HG03571 (cell line): ENCODE measurements around the gene TSPAN10.
"Not testable (repeated sequence)": the region's sequence is repeated elsewhere in the genome, so short reads cannot be mapped to it uniquely, and the experiment has no call there.

ENCODE experiments used
- ATAC-seq: cut with Tn5 transposase; IDR thresholded peaks from one replicate; pipeline ENCODE4 v1.9.1; 2021; ENCODE audit not compliant: unreplicated experiment

The TSPAN10 gene

GRCh38 chr17:81660441-81660840, 23.4 kb downstream of the TSPAN10 start:
- ATAC-seq = no peak

GRCh38 chr17:81662002-81662401, 25.0 kb downstream of the TSPAN10 start:
- no peak for ATAC-seq

GRCh38 chr17:81664051-81664470, 27.1 kb downstream of the TSPAN10 start:
- ATAC-seq = no peak

- no peak for ATAC-seq
These were observed 28.5 kb downstream of the TSPAN10 start for GRCh38 chr17:81665205-81666091.

GRCh38 chr17:81666092-81666341, 29.0 kb downstream of the TSPAN10 start:
- ATAC-seq = peak; percentile 3

GRCh38 chr17:81666342-81667191, 29.6 kb downstream of the TSPAN10 start, which contains the start of the genes CCDC137 and OXLD1:
CCDC137 (plus strand) TSS chr17:81666737; CDS start chr17:81666767, 30 bp downstream.
OXLD1 (minus strand) TSS chr17:81666605; CDS start chr17:81666577, 28 bp downstream.
- peak; percentile 82 for ATAC-seq

- ATAC-seq = no peak
These were observed 30.8 kb downstream of the TSPAN10 start for GRCh38 chr17:81667754-81668153.

GRCh38 chr17:81672504-81672903, 35.5 kb downstream of the TSPAN10 start:
- no peak for ATAC-seq

- ATAC-seq = no peak
These were observed 36.0 kb downstream of the TSPAN10 start for GRCh38 chr17:81672954-81673353.

- ATAC-seq = no peak
These were observed 36.7 kb downstream of the TSPAN10 start for GRCh38 chr17:81673561-81674258.

- not testable (repeated sequence) for ATAC-seq
These were observed 38.7 kb downstream of the TSPAN10 start for GRCh38 chr17:81675515-81676221.

GRCh38 chr17:81676906-81677305, 39.9 kb downstream of the TSPAN10 start:
- ATAC-seq = no peak

- no peak for ATAC-seq
These were observed 43.2 kb downstream of the TSPAN10 start for GRCh38 chr17:81680150-81680549.

- no peak for ATAC-seq
These were observed 44.7 kb downstream of the TSPAN10 start for GRCh38 chr17:81681672-81682071.

- ATAC-seq = no peak
These were observed 45.7 kb downstream of the TSPAN10 start for GRCh38 chr17:81682565-81683207.

- peak; percentile 5 for ATAC-seq
These were observed 46.2 kb downstream of the TSPAN10 start for GRCh38 chr17:81683208-81683583.

- ATAC-seq = peak; percentile 88
These were observed 46.8 kb downstream of the TSPAN10 start, which contains the start of the genes ARL16 and HGS for GRCh38 chr17:81683584-81684441. ARL16 (minus strand) TSS chr17:81683797; CDS start chr17:81683753, 44 bp downstream. HGS (plus strand) TSS chr17:81684011; CDS start chr17:81684067, 56 bp downstream.

- no peak for ATAC-seq
These were observed 47.5 kb downstream of the TSPAN10 start for GRCh38 chr17:81684442-81684911.

GRCh38 chr17:81685108-81685507, 48.1 kb downstream of the TSPAN10 start:
- ATAC-seq = no peak
